ENCODE data around the gene TNFRSF4.
"Not testable (repeated sequence)": the region's sequence is repeated elsewhere in the genome, so short reads cannot be mapped to it uniquely, and the experiment has no call there.

The TNFRSF4 gene

GRCh38 chr1:1200876-1201810, 12.8 kb downstream of the TNFRSF4 start:
- peak; percentile 86 to 92 for DNase-seq

GRCh38 chr1:1199961-1200875, 13.7 kb downstream of the TNFRSF4 start:
- no peak for DNase-seq

GRCh38 chr1:1199141-1199960, 14.6 kb downstream of the TNFRSF4 start:
- no peak for DNase-seq

DNA sequence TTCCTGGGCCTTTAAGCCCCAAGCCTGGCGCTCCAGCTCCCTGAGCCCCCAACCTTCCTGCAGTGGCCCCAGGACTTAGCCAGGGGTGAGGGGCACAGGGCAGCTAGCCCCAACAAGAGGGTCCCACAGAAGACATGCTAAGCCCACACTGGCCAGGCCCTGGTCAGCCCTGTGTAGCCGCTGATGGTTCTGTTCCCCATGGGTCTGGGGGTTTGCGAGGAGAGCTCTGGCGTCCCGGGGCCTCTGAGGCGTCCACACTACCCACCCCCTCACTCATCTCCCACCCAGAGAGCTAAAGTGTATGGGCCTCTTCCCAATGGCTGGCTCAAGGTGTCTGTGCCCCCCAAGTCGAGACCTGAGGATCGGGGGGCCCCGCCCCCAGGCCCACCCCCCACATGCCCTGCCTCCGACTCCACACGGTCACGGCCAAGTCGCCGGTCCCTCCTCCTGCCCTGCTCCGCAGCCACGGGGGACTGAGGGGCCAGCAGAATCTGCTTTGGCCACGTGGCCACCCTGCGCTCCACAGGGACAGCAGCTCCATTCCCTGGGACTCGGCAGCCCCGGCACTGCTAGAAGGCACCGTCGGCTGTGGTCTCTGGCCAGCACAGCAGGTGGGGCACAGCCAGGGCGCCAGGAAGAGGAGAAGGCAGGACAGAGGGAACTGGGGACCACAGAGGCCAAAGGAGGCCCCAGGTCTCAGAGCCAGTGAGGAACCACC, 15.4 kb downstream of the TNFRSF4 start:
- no peak for DNase-seq

DNA sequence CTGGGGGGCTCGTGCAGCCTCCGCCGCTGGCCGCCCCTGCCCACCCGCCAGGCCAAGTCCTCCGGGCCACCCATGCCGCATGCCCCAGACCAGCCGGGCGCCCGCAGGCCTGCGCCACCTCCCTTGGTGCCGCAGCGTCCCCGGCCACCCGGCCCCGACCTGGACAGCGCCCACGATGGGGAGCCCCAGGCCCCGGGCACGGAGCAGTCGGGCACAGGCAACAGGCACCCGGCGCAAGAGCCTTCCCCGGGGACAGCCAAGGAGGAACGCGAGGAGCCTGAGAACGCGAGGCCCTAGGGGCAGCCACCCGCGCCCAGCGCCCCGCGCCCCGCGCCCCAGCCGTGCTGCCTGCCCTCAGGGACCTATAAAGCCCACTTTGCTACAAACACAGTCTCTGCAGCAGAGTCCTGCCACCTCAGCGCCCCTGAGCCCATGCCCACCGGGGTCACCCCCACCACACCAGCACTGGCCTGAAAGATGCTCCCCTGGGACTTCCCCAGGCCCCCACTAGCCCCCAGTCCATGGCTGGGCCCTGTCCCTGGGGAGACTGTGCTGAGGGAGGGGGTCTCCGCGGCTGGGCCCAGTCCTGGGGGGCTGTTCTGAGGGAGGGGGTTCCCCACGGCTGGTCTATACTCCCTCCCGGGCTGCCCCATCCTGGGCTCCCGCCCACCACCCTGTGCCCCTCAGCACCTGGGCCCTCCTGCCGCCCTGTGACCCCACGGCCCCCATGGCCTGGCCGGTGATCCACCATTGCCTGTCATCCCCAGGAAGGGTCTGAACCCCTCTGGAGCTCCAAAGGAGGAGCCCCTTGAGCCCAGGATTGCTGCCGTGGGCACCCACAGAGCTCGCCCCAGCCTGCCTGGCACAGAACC, 16.2 kb downstream of the TNFRSF4 start:
- DNase-seq, result no peak

- DNase-seq, result no peak
Measured at GRCh38 chr1:1197188-1197500, 16.8 kb downstream of the TNFRSF4 start.

- no peak for DNase-seq
Measured at GRCh38 chr1:1196431-1197187, 17.3 kb downstream of the TNFRSF4 start.

GRCh38 chr1:1195726-1196125, 18.2 kb downstream of the TNFRSF4 start:
- DNase-seq, result not testable (repeated sequence)

GRCh38 chr1:1194723-1195122, 19.2 kb downstream of the TNFRSF4 start:
- no peak for DNase-seq

- no peak for DNase-seq
Measured at GRCh38 chr1:1191734-1192133, 22.2 kb downstream of the TNFRSF4 start.

- DNase-seq, result no peak
Measured at GRCh38 chr1:1189111-1189510, 24.8 kb downstream of the TNFRSF4 start.

DNA sequence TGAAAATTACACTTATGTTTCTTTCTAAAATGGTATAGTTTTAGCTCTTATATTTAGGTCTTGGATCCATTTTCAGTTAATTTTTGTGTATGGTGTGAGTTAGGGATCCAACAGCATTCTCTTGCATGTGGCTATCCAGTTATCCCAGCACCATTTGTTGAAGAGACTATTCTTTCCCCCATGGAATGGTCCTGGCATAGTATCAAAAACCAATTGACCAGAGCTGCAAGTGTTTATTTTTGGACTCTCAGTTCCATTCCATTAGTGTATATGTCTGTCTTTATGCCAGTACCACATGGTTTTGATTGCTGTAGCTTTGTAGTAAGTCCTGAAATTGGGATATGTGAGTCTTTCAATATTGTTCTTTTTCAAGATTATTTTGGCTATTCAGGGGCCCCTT, 26.0 kb downstream of the TNFRSF4 start:
- DNase-seq, result no peak

GRCh38 chr1:1185101-1185765, 28.7 kb downstream of the TNFRSF4 start:
- DNase-seq, result no peak

DNA sequence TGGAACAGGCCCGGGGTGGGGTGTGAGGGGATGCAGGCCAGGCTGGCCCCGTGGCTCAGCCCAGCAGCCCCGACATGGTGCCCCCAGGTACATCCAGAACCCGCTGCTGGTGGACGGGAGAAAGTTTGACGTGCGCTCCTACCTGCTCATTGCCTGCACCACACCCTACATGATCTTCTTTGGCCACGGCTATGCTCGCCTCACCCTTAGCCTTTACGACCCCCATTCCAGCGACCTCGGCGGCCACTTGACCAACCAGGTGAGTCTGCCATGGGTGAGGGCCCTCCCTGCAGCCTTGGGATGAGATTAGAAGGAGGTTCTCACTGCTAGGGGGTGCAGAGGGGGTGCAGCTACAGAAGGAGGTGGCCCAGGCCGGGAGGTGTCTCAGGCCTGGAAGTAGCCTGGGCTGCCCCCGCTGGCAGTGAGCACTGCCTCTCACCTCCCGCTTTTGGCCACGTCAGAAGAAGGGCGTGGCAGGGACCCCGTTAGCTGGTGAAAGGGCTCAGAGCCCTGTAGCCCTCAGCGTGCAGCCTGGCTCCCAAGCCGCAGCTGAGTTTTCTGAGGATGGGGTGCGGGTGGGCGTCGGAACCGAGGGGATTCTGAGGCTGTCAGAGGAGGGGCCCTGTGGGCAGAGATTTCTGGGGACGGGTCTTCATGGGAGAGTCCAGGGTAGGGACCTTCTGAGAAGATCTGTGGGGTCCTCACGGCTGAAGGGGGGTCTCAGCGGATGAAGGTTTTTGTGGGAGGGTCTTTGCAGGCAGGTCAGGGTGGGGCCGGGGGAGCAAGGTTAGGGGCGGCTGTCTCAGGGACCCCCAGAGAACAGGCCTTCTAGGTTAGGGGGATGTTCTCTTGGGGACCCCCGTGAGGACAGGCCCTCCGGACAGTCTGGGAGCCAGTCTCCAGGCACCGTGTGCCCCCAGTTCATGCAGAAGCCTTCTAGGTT, 29.8 kb downstream of the TNFRSF4 start:
- no peak for DNase-seq

GRCh38 chr1:1183221-1183747, 30.7 kb downstream of the TNFRSF4 start:
- no peak for DNase-seq

DNA sequence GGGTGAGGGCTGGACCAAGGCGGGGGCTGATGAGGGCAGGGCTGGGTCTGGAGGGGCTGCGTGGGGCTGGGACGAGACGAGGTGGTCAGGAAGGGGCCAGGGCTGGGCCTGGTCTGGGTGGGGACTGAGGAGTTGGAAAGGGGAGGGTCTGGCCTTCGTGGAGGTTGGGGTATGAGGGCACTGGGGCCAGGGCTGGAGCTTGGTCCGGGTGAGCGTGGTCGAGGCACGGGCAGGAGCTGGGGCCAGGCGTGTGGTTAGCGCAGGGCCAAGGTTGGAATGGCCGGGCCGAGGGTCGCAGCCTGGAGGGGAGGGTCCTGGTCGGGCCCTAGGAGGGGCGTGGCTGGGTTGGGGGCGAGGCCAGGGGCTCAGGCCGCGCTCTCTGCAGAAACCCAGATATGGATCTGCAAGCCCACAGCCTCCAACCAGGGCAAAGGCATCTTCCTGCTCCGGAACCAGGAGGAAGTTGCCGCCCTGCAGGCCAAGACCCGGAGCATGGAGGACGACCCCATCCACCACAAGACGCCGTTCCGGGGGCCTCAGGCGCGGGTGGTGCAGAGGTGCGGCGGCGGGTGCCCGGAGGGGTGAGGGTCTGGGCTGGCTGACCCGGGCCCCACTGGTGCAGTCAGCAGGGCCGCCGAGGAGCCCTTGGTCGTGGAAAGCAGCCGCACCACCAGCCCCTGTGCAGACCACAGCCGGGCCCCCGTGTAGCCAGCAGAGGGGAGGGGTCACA, 31.3 kb downstream of the TNFRSF4 start:
- no peak for DNase-seq

GRCh38 chr1:1181938-1182410, 32.0 kb downstream of the TNFRSF4 start:
- DNase-seq, result no peak

All from CD4-positive, alpha-beta T cell treated with Interferon alpha-2 for 1 hour (primary cell).